ENCODE results near the gene HTT. TPM values are rescaled to one million over a fixed set of nuclear protein-coding genes. Genes with fewer than 3 reads are reported as not detected.

Gene HTT
- total and polyA plus RNA-seq, 10 of the 15 experiments (the other 5 are each of a cell fraction or from before 2014, with no cell fraction given), result 3.3 to 113 (median 43.3) TPM

DNA sequence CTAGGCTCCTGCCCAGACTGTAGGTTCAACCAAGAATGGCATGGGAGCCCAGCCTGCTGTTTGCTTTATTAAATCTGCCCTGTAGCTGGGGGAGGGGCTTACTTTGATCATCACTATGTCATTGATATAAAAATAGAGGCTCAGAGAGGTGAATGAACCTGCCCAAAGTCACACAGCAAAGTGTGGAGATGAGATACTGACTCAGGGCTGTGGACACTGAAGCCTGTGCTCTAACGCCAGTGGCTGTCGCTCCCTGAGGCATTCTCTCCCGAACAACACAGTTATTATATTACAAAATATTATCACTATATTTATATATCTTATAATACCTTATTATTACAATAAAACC, 178.0 kb downstream of the HTT start (continued):
- no peak for TF ChIP-seq NR2C2 (IDR thresholded peaks at IDR 0.05; ENCODE audit: borderline replicate concordance, control insufficient read depth, insufficient read length, low read depth)
- TF ChIP-seq ZNF384 (IDR thresholded peaks at IDR 0.05; ENCODE audit: borderline replicate concordance, low read depth, low read length), result no peak
- TF ChIP-seq CEBPZ (IDR thresholded peaks at IDR 0.05; ENCODE audit: low read depth, low read length), result no peak
- TF ChIP-seq RELB (IDR thresholded peaks at IDR 0.05; ENCODE audit: low read depth), result no peak
- TF ChIP-seq, protein P1, sequence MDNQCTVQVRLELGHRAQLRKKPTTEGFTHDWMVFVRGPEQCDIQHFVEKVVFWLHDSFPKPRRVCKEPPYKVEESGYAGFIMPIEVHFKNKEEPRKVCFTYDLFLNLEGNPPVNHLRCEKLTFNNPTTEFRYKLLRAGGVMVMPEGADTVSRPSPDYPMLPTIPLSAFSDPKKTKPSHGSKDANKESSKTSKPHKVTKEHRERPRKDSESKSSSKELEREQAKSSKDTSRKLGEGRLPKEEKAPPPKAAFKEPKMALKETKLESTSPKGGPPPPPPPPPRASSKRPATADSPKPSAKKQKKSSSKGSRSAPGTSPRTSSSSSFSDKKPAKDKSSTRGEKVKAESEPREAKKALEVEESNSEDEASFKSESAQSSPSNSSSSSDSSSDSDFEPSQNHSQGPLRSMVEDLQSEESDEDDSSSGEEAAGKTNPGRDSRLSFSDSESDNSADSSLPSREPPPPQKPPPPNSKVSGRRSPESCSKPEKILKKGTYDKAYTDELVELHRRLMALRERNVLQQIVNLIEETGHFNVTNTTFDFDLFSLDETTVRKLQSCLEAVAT (IDR thresholded peaks at IDR 0.05), result no peak
- TF ChIP-seq RB1 (IDR thresholded peaks at IDR 0.05; ENCODE audit: borderline replicate concordance), result no peak
- no peak for TF ChIP-seq CHD4 (IDR thresholded peaks at IDR 0.05)

Measured in GM12878 (cell line).